IMR-90 (cell line): ENCODE measurements around the gene ACAA2. TPM values are rescaled to one million over a fixed set of nuclear protein-coding genes. Genes with fewer than 3 reads are reported as not detected.

Source experiments
- ATAC-seq: fragments of 200-7000 bp; cut with Tn5 transposase; 2 replicates; pipeline ENCODE4 v1.9.1; 2020; ENCODE audit warnings: low read depth, mild to moderate bottlenecking, moderate library complexity
- BruUV-seq: library from RNA; stranded (reverse); fragments of 400-500 nt; replicated peaks from 2 replicates; lab custom pipeline; 2021; lab: Mats Ljungman, UMichigan
- CTCF ChIA-PET: fragments of 300-600 bp; formaldehyde crosslinking; extraction: SDS; loops from one replicate; lab custom pipeline; 2021; ENCODE audit warnings: antibody characterized with exemption; lab: Yijun Ruan, JAX
- POLR2A ChIA-PET: fragments of 300-600 bp; sonication (Branson Sonifier 250); formaldehyde crosslinking; loops from one replicate; lab custom pipeline; 2022; ENCODE audit warnings: antibody characterized with exemption; ENCODE audit not compliant: unreplicated experiment; lab: Charles Lee
- DNase-seq: peaks from one replicate; pipeline ENCODE4 v3.0.0; 2013
- H2AFZ ChIP-seq: replicated peaks from 2 replicates; pipeline ENCODE3; 2013; ENCODE audit warnings: low read length, mild to moderate bottlenecking; ENCODE audit not compliant: poor library complexity
- H2AK5ac ChIP-seq: 2 replicates; pipeline ENCODE4 v1.6.1; 2013; ENCODE audit warnings: low read depth, low read length, inconsistent platforms
- H2AK9ac ChIP-seq: replicated peaks from 2 replicates; pipeline ENCODE3; 2013; ENCODE audit warnings: mild to moderate bottlenecking, low read depth, low read length, moderate library complexity; ENCODE audit not compliant: poor library complexity
- H2BK120ac ChIP-seq: 2 replicates; pipeline ENCODE4 v1.6.1; 2013; ENCODE audit warnings: low read depth, low read length, inconsistent platforms
- H2BK15ac ChIP-seq: 3 replicates; pipeline ENCODE4 v1.6.1; 2013; ENCODE audit warnings: low read depth, low read length, inconsistent platforms
- H2BK20ac ChIP-seq: 2 replicates; pipeline ENCODE4 v1.6.1; 2013; ENCODE audit warnings: low read depth, mild to moderate bottlenecking, inconsistent platforms, low read length, moderate library complexity
- H2BK5ac ChIP-seq: 2 replicates; pipeline ENCODE4 v1.6.1; 2013; ENCODE audit warnings: mild to moderate bottlenecking, low read depth, low read length, inconsistent platforms; ENCODE audit not compliant: poor library complexity, severe bottlenecking
- H3K14ac ChIP-seq: replicated peaks from 2 replicates; pipeline ENCODE4 v1.6.1; 2013; ENCODE audit warnings: low read depth, low read length, inconsistent platforms
- H3K18ac ChIP-seq: 2 replicates; pipeline ENCODE4 v1.6.1; 2013; ENCODE audit warnings: low read depth, low read length, control low read depth
- H3K23ac ChIP-seq: 2 replicates; pipeline ENCODE4 v1.6.1; 2013; ENCODE audit warnings: low read depth, low read length, inconsistent platforms
- H3K27ac ChIP-seq: 2 replicates; pipeline ENCODE4 v1.5.1; 2013; ENCODE audit warnings: mild to moderate bottlenecking, control low read depth, low read length; ENCODE audit not compliant: insufficient read depth
- H3K27me3 ChIP-seq: 2 replicates; pipeline ENCODE4 v1.6.1; 2013; ENCODE audit warnings: low read length; ENCODE audit not compliant: control insufficient read depth, insufficient read depth
- H3K36me3 ChIP-seq: 2 replicates; pipeline ENCODE4 v1.6.1; 2013; ENCODE audit warnings: low read length, mixed read lengths; ENCODE audit not compliant: control insufficient read depth, insufficient read depth
- H3K4ac ChIP-seq: 2 replicates; pipeline ENCODE4 v1.6.1; 2013; ENCODE audit warnings: low read depth, low read length, inconsistent platforms
- H3K4me1 ChIP-seq: 2 replicates; pipeline ENCODE4 v1.6.1; 2013; ENCODE audit warnings: low read length, mixed read lengths; ENCODE audit not compliant: control insufficient read depth, insufficient read depth
- H3K4me2 ChIP-seq: 2 replicates; pipeline ENCODE4 v1.6.1; 2013; ENCODE audit warnings: low read depth, mild to moderate bottlenecking, control low read depth, low read length, moderate library complexity
- H3K4me3 ChIP-seq: 2 replicates; pipeline ENCODE4 v1.5.1; 2013; ENCODE audit warnings: low read depth, mild to moderate bottlenecking, control low read depth, low read length, moderate library complexity; ENCODE audit not compliant: insufficient read depth
- H3K56ac ChIP-seq: 2 replicates; pipeline ENCODE4 v1.6.1; 2013; ENCODE audit warnings: low read length, inconsistent platforms; ENCODE audit not compliant: insufficient read depth; ENCODE audit errors: extremely low read depth
- H3K79me1 ChIP-seq, 2 experiments: 2 replicates each; pipeline ENCODE4 v1.6.1; 2013; ENCODE audit warnings: low read length in 2 of 2, inconsistent platforms in 1 of 2, low read depth in 1 of 2
- H3K9ac ChIP-seq: 2 replicates; pipeline ENCODE4 v1.6.1; 2013; ENCODE audit warnings: low read depth, low read length, control low read depth
- H3K9me1 ChIP-seq: 2 replicates; pipeline ENCODE4 v1.6.1; 2013; ENCODE audit warnings: low read length, inconsistent platforms; ENCODE audit not compliant: insufficient read depth
- H3K9me3 ChIP-seq: 2 replicates; pipeline ENCODE4 v1.6.1; 2013; ENCODE audit warnings: low read length; ENCODE audit not compliant: control insufficient read depth, insufficient read depth
- H4K20me1 ChIP-seq: 2 replicates; pipeline ENCODE4 v1.6.1; 2013; ENCODE audit warnings: low read length, inconsistent platforms; ENCODE audit not compliant: insufficient read depth
- H4K5ac ChIP-seq: 2 replicates; pipeline ENCODE4 v1.6.1; 2013; ENCODE audit warnings: mild to moderate bottlenecking, low read depth, low read length, control low read depth
- H4K8ac ChIP-seq, 2 experiments: 2 replicates each; pipeline ENCODE4 v1.6.1; 2013; ENCODE audit warnings: low read depth in 2 of 2, low read length in 2 of 2, control low read depth in 1 of 2, inconsistent platforms in 1 of 2
- H4K91ac ChIP-seq: 2 replicates; pipeline ENCODE4 v1.6.1; 2013; ENCODE audit warnings: low read depth, low read length, inconsistent platforms; ENCODE audit not compliant: insufficient read depth
- CTCF ChIP-seq: conservative IDR thresholded peaks from 2 replicates; pipeline ENCODE4 v1.5.1; 2012; ENCODE audit warnings: mild to moderate bottlenecking, low read depth, low read length, improper control_type of control experiment
- ELK1 ChIP-seq: fragments of 150-350 bp; IDR thresholded peaks from 2 replicates; pipeline ENCODE4 v1.6.1; 2016; ENCODE audit warnings: low read depth, mild to moderate bottlenecking, low read length, moderate library complexity, borderline replicate concordance
- SMC3 ChIP-seq: fragments of 150-350 bp; IDR thresholded peaks from 2 replicates; pipeline ENCODE4 v1.6.1; 2016; ENCODE audit warnings: low read depth, mild to moderate bottlenecking, antibody characterized with exemption, low read length, moderate library complexity
- WGBS, 2 experiments: methylation state at CpG; one replicate each; pipeline versions ENCODE4 v1.1.5 to v1.1.7; 2013; ENCODE audit warnings: missing lambda C conversion rate in 2 of 2; ENCODE audit not compliant: insufficient read length in 1 of 2; ENCODE audit errors: extremely low coverage in 2 of 2; 5-methylcytosine and 5-hydroxymethylcytosine counted together
- dilution Hi-C: fragments of 300-500 bp; cut with HindIII; formaldehyde crosslinking; loops from one replicate; pipeline ENCODE4 v1.14.3; 2018; ENCODE audit warnings: low sequenced_read_pairs; ENCODE audit not compliant: unreplicated experiment
- in situ Hi-C: fragments of 300-500 bp; cut with MboI; formaldehyde crosslinking; loops from 3 replicates; pipeline ENCODE4 v1.14.3; 2019; ENCODE audit warnings: low sequenced_read_pairs, inconsistent platforms, mixed read lengths
- intact Hi-C: fragments of 100-400 bp; cut with micrococcal nuclease; formaldehyde crosslinking; loops from 2 replicates; pipeline ENCODE4 v1.10.0; 2022
- polyA plus RNA-seq, 3 experiments: library from polyadenylated mRNA; depleted of rRNA; stranded (reverse); fragments of >200 nt; gene quantifications; 2 replicates each; pipeline ENCODE4 v1.2.3, GENCODE V29; 2012; ENCODE audit warnings: low replicate concordance in 1 of 3
- total RNA-seq: library from RNA; depleted of rRNA; stranded (reverse); fragments of >200 nt; gene quantifications from 2 replicates; pipeline ENCODE4 v1.2.3, GENCODE V29; 2012

The ACAA2 gene
- total and polyA plus RNA-seq, 2 of the 4 experiments (the other 2 are of a cell fraction) = 24.4 to 61.5 TPM

GRCh38 chr18:49784427-49785185 is 28.7 kb downstream of the ACAA2 start:
- Histone ChIP-seq H2AFZ (no peak overlapping the region), H3K27ac (no peak overlapping the region), H4K8ac (no peak overlapping the region), H2BK20ac (no peak overlapping the region), H3K14ac (no peak overlapping the region), H3K9me1 (peaks cover 7% of the 10 kb centered on the region), H3K4me2 (no peak overlapping the region), H4K91ac (no peak overlapping the region), H4K20me1 (no peaks in the 10 kb centered on the region), H2AK5ac (no peak overlapping the region), H2BK5ac (no peak overlapping the region), H3K23ac (no peak overlapping the region), H3K4me1 (no peaks in the 10 kb centered on the region; the same call in 1 of the 2 replicates), H3K27me3 (no peaks in the 10 kb centered on the region), H2AK9ac (no peak overlapping the region), H4K5ac (no peak overlapping the region), H2BK15ac (no peak overlapping the region), H2BK120ac (no peak overlapping the region), H3K9ac (no peak overlapping the region), H3K79me1 (0 out of 4 replicates have a peak, but pooled peaks cover 0 to 2% of the 10 kb centered on the region in 2 experiments), H3K36me3 (peaks cover 21% of the 10 kb centered on the region), H3K56ac (no peak overlapping the region), H3K4ac (no peak overlapping the region), H3K18ac (no peak overlapping the region), H3K9me3 (no peaks in the 10 kb centered on the region), H3K4me3 (no peak overlapping the region)
- ChIA-PET CTCF (interaction anchor here (1.6 kb wide), 1 partner anchor 11 kb away, joined by 5 read pairs; no protein-coding TSS in a partner anchor), POLR2A (no interaction called here)
- dilution Hi-C loops = no loop called here
- no TSS peak for BruUV-seq
- DNase-seq = peak; percentile 18
- in situ Hi-C loops = no loop called here
- intact Hi-C loops = loop anchor here (1.0 to 2.0 kb wide), 3 partner anchors 74 to 274 kb away; no protein-coding TSS in a partner anchor
- no peak for ATAC-seq
- TF ChIP-seq ELK1 = no peak
- 0 out of 2 replicates have a peak, but pooled peaks have one; percentile 21 for TF ChIP-seq CTCF
- peak; percentile 40; the same call in 1 of the 2 replicates for TF ChIP-seq SMC3
- WGBS, 2 experiments = no CpG with 5 or more reads among the region's 1 CpG
